DMS153 treated with DMSO at 0.1 percent for 48 hours (cell line): ENCODE measurements around the gene CETN1.

ENCODE experiments used
- DNase-seq: peaks from one replicate; lab custom pipeline; 2025; ENCODE audit not compliant: unreplicated experiment; lab: John Stamatoyannopoulos, UW

The CETN1 gene

GRCh38 chr18:580154-580553 is at the start of gene CETN1:
Gene CETN1 (plus strand): TSS chr18:580380. CDS start chr18:580409, 29 bp downstream.
- no peak for DNase-seq

- DNase-seq = no peak
These were observed 48.2 kb upstream of the CETN1 start for GRCh38 chr18:532018-532417.

GRCh38 chr18:532632-533031 is 47.5 kb upstream of the CETN1 start:
- no peak for DNase-seq

- DNase-seq = no peak
These were observed 46.1 kb upstream of the CETN1 start for GRCh38 chr18:533995-534601.

- DNase-seq = no peak
These were observed 36.6 kb upstream of the CETN1 start for GRCh38 chr18:543447-544078.

GRCh38 chr18:549967-550366 is 30.2 kb upstream of the CETN1 start:
- DNase-seq = no peak

- no peak for DNase-seq
These were observed 28.6 kb upstream of the CETN1 start for GRCh38 chr18:551404-552061.

- DNase-seq = no peak
These were observed 24.3 kb upstream of the CETN1 start for GRCh38 chr18:555705-556457.

- no peak for DNase-seq
These were observed 15.2 kb upstream of the CETN1 start for GRCh38 chr18:564708-565561.

- no peak for DNase-seq
These were observed 14.6 kb upstream of the CETN1 start for GRCh38 chr18:565562-566061.

- no peak for DNase-seq
These were observed 13.1 kb upstream of the CETN1 start for GRCh38 chr18:567122-567521.

- DNase-seq = no peak
These were observed 11.4 kb upstream of the CETN1 start for GRCh38 chr18:568731-569130.

GRCh38 chr18:570256-570655 is 9.9 kb upstream of the CETN1 start:
- no peak for DNase-seq

- DNase-seq = no peak
These were observed 9.5 kb upstream of the CETN1 start for GRCh38 chr18:570697-571096.

- DNase-seq = no peak
These were observed 7.9 kb upstream of the CETN1 start for GRCh38 chr18:572091-572830.

- DNase-seq = no peak
These were observed 7.3 kb upstream of the CETN1 start for GRCh38 chr18:572831-573289.

GRCh38 chr18:573385-573784 is 6.8 kb upstream of the CETN1 start:
- no peak for DNase-seq

GRCh38 chr18:574149-574860 is 5.9 kb upstream of the CETN1 start:
- no peak for DNase-seq
